ENCODE data around the gene FAM200B. TPM values are rescaled to one million over a fixed set of nuclear protein-coding genes. Genes with fewer than 3 reads are reported as not detected.
A peak's percentile ranks its signal among the peaks of the same experiment; 100 is the strongest.

The FAM200B gene
- total and polyA plus RNA-seq, 2 donors from 2014 or later = 44.0 to 115 TPM

DNA sequence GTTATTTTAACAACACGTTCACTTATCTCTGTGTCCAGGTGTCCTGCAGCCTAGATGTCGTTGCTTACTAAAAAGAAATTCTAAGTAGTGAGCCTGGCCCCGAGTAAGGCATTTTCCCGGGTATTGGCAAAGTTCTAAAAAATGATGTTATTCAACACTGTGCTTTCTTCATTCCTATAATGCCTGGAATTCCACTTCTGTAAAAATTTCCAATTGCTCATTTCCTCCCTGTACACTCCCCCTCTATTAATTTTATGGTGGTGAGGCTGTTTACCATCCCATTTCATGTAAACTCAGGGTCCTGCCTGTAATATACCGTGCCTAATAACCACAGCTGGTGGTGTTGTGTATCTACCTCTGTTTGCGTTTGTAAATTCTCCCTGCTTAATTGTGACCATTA is 35.5 kb downstream of the FAM200B start:
- H3K27me3 ChIP-seq (ENCODE audit: control insufficient read depth, insufficient read depth, low read length) = no peaks in the 10 kb centered on the region
- no peak overlapping the region for H3K27ac ChIP-seq (ENCODE audit: low read depth in 2 of 2, low read length in 2 of 2)
- H3K9me3 ChIP-seq (ENCODE audit: control insufficient read depth in 2 of 3, insufficient read depth in 1 of 3, low read length in 3 of 3) = no peaks in the 10 kb centered on the region
- peak in 1 of 5 donors; percentile 21 for DNase-seq
- H3K36me3 ChIP-seq (ENCODE audit: control insufficient read depth in 2 of 3, insufficient read depth in 3 of 3, low read length in 3 of 3) = no peaks in the 10 kb centered on the region
- no peak for FAIRE-seq
- no peak overlapping the region for H3K4me3 ChIP-seq (ENCODE audit: low read length in 3 of 3)
- intact Hi-C loops (cut with DNase I) = no loop called here
- H3K4me1 ChIP-seq (ENCODE audit: control insufficient read depth in 2 of 3, insufficient read depth in 2 of 3, low read depth in 1 of 3, low read length in 3 of 3) = peaks cover 0 to 2% (median 0%) of the 10 kb centered on the region in 3 donors
- TF ChIP-seq, protein P1, sequence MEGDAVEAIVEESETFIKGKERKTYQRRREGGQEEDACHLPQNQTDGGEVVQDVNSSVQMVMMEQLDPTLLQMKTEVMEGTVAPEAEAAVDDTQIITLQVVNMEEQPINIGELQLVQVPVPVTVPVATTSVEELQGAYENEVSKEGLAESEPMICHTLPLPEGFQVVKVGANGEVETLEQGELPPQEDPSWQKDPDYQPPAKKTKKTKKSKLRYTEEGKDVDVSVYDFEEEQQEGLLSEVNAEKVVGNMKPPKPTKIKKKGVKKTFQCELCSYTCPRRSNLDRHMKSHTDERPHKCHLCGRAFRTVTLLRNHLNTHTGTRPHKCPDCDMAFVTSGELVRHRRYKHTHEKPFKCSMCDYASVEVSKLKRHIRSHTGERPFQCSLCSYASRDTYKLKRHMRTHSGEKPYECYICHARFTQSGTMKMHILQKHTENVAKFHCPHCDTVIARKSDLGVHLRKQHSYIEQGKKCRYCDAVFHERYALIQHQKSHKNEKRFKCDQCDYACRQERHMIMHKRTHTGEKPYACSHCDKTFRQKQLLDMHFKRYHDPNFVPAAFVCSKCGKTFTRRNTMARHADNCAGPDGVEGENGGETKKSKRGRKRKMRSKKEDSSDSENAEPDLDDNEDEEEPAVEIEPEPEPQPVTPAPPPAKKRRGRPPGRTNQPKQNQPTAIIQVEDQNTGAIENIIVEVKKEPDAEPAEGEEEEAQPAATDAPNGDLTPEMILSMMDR (IDR thresholded peaks at IDR 0.05; ENCODE audit: borderline replicate concordance, extremely low read depth, insufficient read depth) = no peak
- no peak overlapping the region for H3K9ac ChIP-seq (ENCODE audit: low read length in 3 of 3)

DNA sequence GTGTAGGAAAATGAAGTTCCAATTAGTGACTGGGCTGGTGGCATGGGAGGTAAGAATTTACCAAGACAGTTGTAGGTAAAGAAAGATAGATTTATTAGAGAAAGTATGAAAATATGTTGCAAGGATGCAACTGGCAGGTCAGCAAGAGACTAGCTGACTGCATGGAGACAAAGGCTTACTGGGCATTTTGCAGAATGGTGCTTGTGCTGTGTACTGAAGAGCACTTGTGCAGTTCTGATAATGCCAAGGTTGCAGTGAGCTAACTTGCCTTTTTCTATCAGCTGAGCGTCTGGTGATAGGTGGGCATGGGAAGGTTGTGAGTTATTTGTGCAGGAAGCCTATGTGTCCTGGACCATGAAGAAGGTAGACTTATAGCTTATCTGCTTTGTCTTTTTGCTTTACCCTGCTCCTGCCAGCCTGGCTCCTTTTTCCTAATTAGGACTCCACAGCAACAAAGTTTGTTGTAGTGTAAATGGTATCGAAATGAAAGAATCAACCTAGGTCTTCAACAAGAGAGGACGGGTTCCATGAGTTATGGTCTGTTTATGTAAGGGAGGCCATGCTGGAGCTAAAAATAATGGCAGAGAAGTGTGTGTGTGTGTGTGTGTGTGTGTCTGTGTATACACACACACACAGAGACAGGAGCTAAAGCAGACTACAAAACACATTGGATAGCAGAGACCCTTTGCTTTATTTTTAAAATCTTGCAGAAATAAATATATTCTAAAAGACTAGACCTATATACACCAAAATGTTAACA is 36.2 kb downstream of the FAM200B start:
- no peaks in the 10 kb centered on the region for H3K36me3 ChIP-seq (ENCODE audit: control insufficient read depth in 2 of 3, insufficient read depth in 3 of 3, low read length in 3 of 3)
- intact Hi-C loops (cut with DNase I) = no loop called here
- H3K4me1 ChIP-seq (ENCODE audit: control insufficient read depth in 2 of 3, insufficient read depth in 2 of 3, low read depth in 1 of 3, low read length in 3 of 3) = peaks cover 0 to 2% (median 0%) of the 10 kb centered on the region in 3 donors
- no peak overlapping the region for H3K9ac ChIP-seq (ENCODE audit: low read length in 3 of 3)
- DNase-seq (peak in 2 of 5 donors; percentile 22 to 24), FAIRE-seq (no peak)
- H3K4me3 ChIP-seq (ENCODE audit: low read length in 3 of 3) = no peak overlapping the region
- H3K9me3 ChIP-seq (ENCODE audit: control insufficient read depth in 2 of 3, insufficient read depth in 1 of 3, low read length in 3 of 3) = no peaks in the 10 kb centered on the region
- H3K27ac ChIP-seq (ENCODE audit: low read depth in 2 of 2, low read length in 2 of 2) = no peak overlapping the region
- TF ChIP-seq, protein P1 (IDR thresholded peaks at IDR 0.05; ENCODE audit: borderline replicate concordance, extremely low read depth, insufficient read depth) = no peak
- no peaks in the 10 kb centered on the region for H3K27me3 ChIP-seq (ENCODE audit: control insufficient read depth, insufficient read depth, low read length)

DNA sequence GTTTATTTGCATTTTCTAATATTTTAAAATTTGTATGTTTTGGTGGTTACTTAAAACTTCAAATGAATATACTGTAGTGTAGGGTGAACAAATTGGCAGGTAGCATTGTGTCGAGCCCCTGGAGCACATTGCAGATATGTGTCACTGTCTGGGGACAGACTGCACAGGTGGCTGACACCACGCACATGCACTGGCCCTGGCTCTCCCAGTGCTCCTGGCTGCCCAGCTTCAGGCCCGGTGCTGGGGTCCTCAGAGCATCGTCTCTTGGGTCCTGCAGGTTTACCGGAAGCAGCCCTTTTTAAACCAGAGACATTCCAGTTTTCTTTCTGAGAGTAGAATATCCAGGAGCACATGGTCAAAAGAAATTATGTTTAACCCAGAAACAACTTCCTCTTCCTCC is 36.8 kb downstream of the FAM200B start:
- Histone ChIP-seq H3K4me3 (ENCODE audit: low read length in 3 of 3) (no peak overlapping the region), H3K36me3 (ENCODE audit: control insufficient read depth in 2 of 3, insufficient read depth in 3 of 3, low read length in 3 of 3) (no peaks in the 10 kb centered on the region), H3K4me1 (ENCODE audit: control insufficient read depth in 2 of 3, insufficient read depth in 2 of 3, low read depth in 1 of 3, low read length in 3 of 3) (peaks cover 0 to 2% (median 0%) of the 10 kb centered on the region in 3 donors), H3K9me3 (ENCODE audit: control insufficient read depth in 2 of 3, insufficient read depth in 1 of 3, low read length in 3 of 3) (no peaks in the 10 kb centered on the region), H3K27me3 (ENCODE audit: control insufficient read depth, insufficient read depth, low read length) (no peaks in the 10 kb centered on the region), H3K9ac (ENCODE audit: low read length in 3 of 3) (no peak overlapping the region), H3K27ac (ENCODE audit: low read depth in 2 of 2, low read length in 2 of 2) (no peak overlapping the region)
- TF ChIP-seq, protein P1 (IDR thresholded peaks at IDR 0.05; ENCODE audit: borderline replicate concordance, extremely low read depth, insufficient read depth) = no peak
- FAIRE-seq (no peak), DNase-seq (peak in 1 of 5 donors; percentile 68)
- intact Hi-C loops (cut with DNase I) = no loop called here

Data from kidney (tissue), 14 donors.